Measurements from ENCODE around the gene DNAI2.
"Not testable (repeated sequence)": the region's sequence is repeated elsewhere in the genome, so short reads cannot be mapped to it uniquely, and the experiment has no call there.

The DNAI2 gene

GRCh38 chr17:74279617-74280016 lies 5.6 kb downstream of the DNAI2 start:
- DNase-seq, result not testable (repeated sequence)

- peak in 3 of 4 experiments; percentile 15 to 46 (median 41) for DNase-seq
Measured at GRCh38 chr17:74280093-74280513, 6.1 kb downstream of the DNAI2 start.

- no peak for DNase-seq
Measured at GRCh38 chr17:74281799-74282198, 7.8 kb downstream of the DNAI2 start.

DNA sequence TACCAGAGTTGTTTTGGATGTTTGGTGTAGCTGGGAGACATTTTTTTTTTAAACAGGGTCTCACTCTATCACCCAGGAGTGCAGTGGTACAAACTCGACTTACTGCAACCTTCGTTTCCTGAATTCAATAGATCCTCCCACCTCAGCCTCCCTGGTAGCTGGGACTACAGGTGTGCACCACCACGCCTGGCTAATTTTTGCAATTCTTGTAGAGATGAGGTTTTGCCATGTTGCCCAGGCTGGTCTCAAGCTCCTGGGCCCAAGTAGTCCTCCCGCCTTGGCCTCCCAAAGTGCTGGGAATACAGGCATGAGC lies 8.2 kb downstream of the DNAI2 start:
- not testable (repeated sequence) for DNase-seq

- DNase-seq, result peak in 1 of 4 experiments; percentile 20
Measured at GRCh38 chr17:74282587-74283370, 8.7 kb downstream of the DNAI2 start.

GRCh38 chr17:74283371-74283673 lies 9.3 kb downstream of the DNAI2 start:
- no peak for DNase-seq

DNA sequence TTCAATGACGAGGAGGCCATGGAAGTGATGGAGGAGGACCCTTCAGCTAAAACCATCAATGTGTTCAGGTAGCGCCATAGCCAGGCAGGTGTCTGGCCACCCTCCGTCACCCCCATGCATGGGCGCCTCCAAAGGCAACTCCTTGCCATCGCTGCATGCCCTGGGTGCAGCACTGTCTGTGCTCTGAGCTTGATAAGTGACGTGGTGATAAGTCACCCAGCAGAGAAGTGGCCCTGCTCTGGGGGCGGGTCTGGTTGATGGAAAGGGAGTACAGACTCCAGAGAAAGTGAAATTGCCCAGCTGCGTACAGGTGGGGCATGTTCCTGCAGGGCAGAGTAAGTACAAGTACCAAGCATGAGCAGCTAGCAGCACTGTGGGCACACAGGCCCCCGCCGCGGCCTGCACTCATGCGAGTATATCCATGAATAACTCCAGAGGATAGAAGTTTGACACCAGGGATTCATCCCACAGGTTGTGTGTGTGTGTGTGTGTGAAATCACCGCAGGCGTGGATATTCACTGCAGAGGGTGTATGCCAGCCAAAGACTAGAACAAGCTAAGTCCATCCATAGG lies 13.1 kb downstream of the DNAI2 start:
- no peak for DNase-seq

GRCh38 chr17:74288785-74289184 lies 14.8 kb downstream of the DNAI2 start:
- DNase-seq, result no peak

DNA sequence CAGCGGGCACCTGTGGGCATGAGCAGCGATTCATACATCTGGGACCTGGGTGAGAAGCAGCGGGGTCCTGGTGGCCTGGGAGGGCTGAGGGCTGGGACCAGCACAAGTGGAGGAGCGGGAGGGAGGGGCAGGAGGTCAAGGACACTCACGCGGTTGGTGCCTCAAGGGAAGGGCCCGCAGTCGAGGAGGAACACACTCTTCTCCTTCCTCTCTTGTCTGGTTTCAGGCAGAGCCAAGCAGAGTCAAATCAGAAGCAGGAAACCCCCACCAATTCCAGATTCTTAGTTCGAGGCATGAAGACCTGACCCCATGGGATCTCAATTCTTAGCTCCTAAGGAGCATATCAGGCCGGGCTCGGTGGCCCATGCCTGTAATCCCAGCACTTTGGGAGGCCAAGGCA lies 15.7 kb downstream of the DNAI2 start:
- no peak for DNase-seq

GRCh38 chr17:74290340-74290739 lies 16.3 kb downstream of the DNAI2 start:
- no peak for DNase-seq

GRCh38 chr17:74292495-74292894 lies 18.5 kb downstream of the DNAI2 start:
- no peak for DNase-seq

DNA sequence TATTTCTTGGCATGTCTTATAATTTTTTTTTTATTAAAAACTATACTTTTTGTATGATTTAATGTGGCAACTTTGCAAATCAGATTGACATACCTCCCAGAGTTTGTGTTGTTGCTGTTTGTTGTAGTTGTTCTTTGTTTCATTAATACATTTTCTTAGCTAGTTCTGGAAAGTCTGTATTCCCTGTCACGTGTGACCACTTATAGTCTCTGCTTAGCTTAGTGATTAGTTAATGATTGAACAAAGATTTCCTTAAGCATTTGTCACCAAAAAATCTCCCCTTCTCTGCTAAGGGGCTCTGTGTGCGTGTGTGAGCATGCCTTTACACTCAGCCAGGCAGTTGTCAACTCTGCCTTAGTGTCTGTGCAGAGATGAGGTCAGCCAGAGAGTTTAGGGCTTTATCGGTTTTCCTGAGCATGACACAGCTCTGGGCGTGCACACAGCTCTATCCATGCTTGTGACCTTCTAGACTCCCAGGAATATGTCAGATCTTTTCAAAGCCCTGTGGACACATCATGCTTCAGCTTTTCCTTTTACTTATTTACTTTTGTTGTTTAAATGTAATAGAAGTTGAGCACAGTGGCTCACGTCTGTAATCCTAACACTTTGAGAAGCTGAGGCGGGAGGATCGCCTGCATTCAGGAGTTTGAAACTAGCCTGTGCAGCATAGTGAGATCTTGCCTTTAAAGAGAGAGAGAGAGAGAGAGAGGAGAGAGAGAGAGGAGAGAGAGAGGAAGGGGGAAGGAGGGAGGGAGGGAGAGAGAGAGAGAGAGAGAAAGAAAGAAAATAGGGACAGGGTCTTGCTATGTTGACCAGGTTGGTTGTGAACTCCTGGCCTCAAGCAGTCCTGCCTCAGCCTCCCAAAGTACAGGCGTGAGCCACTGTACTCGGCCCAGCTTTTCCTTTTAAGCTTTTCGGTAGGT lies 21.9 kb downstream of the DNAI2 start:
- no peak for DNase-seq

DNA sequence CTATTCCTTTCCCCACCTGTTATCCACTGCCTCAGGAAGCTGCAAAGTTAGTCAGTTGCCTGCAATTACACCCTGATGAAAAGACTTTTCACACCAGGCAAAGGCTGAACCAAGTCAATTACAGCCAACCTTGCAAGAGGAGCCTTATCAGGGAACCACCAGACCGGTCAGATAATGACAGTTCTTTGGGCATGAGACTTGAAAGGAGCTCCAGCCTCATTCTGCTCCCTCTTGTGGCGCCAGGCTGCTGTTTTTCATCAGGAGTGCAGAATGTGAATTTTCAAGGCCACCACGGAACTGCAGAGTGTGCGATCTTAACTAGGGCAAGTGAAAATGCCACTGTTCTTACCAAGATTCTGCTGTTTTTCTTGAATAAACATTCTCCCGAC lies 22.5 kb downstream of the DNAI2 start:
- DNase-seq, result no peak

DNA sequence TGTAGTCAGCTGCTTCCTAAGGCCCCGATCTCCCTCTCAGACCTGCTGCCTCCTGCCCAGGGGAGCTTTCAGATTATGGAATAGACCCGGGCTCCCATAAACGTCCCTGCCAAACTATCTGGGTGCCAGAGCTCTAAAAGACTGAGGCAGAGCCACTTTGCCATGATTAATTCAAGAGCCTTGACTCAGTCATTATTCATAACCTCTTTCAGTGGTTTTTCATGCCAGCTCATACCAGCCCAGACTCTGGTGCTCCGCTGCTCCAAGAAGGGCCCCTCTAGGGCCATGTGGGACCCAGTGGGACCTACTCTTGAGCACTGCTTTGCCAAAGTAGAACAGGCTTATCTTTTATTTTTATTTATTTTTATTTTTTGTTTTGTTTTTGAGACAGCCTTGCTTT lies 23.9 kb downstream of the DNAI2 start:
- no peak for DNase-seq

- no peak for DNase-seq
Measured at GRCh38 chr17:74298778-74299177, 24.7 kb downstream of the DNAI2 start.

DNA sequence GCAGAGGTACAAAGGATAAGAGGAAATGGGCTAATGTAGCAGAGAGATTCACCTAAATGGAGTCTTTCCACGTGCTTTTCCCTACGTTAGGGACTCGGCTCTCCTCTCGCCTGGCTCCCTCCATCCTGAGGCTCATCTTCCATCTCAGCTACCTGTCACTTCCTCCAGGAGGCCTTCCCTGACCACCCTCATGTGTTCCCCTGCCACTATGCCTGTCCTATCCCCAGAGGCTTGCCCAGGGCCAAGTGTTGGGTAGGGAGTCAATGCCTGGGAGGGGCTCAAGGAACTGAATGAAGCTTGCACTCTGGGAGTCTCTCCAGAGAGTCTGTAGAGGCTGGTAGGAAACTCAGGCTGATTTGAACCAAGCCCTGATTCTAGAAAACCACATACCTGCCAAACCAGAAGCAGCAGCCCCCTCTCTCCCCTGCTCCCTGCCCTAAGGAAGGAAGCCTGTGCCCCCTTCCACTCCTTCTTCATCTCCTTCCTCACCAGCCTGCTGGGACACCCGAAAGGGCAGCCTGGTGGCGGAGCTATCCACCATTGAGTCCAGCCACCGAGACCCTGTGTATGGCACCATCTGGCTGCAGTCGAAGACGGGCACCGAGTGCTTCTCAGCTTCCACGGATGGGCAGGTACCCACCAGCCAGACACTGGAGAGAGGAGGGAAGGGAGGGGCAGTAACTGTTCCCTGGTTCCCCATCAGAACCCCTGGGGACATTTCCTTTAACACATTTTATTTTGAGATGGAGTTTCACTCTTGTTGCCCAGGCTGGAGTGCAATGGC lies 25.4 kb downstream of the DNAI2 start:
- DNase-seq, result no peak

GRCh38 chr17:74303305-74303704 lies 29.3 kb downstream of the DNAI2 start:
- DNase-seq, result no peak

- DNase-seq, result no peak
Measured at GRCh38 chr17:74304184-74304583, 30.1 kb downstream of the DNAI2 start.

DNA sequence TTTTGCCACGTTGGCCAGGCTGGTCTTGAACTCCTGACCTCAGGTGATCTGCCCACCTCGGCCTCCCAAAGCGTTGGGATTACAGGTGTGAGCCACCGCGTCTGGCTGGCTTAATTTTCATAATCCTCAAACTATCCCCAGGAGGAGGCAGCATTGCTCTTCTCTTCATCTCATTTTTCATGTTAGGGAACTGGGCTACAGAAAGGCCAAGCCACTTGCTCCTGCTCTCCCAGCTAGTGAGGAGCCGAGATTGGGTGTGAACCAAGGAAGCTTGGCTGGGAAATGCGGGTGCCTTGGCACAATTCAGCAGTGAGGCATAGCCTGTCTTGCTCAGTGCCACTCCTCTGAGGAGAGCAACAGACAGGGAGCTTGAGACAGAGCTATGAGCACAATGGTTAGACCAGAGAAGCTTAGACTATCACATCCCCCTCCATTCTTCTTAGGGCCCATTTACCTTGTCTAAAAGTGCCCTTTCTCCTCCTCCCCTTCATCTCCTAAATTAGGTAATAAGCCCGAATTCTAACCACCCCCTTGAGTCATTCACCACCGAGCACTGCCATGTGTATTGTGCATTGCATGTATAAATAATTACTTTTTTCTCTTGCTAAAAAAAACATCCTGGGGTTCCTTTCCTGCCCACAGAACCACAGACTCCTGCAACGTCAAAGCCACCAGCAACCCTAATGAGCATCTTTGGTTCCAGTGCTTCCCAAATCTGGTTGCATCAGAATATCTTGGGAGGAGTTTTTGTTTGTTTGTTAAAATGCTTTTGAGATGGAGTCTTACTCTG lies 32.0 kb downstream of the DNAI2 start:
- DNase-seq, result no peak

DNA sequence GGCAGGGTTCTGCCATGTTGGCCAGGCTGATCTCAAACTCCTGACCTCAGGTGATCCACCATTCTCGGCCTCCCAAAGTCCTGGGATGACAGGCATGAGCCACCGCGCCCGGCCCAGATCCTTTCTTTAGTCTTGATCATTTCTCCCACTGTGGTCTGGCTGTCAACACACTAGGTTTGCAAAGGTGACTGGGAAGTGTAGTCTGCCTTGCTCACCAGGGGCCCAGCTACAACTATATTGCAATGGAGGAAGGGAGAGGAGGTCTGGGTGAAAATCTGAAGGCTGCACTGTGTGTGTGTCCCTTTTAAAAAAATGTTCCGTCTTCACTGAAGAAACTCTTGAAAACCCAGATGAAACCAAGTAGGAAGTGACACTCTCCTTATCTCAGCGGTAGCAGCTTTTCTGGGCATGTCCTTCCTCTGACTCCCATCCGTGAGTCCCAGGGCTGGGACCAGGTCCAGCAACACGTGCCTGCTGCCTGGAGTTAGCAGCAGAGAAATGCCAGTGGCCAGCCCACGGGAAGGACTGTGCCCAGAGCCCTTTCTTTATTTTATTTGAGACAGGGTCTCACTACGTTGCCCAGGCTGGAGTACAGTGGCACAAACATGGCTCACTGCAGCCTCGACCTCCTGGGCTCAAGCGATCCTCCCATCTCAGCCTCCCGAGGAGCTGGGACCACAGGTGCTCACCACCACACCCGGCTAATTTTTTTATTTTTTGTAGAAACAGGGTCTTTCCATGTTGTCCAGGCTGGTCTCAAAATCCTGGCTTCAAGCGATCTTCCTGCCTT lies 34.1 kb downstream of the DNAI2 start:
- no peak for DNase-seq

DNA sequence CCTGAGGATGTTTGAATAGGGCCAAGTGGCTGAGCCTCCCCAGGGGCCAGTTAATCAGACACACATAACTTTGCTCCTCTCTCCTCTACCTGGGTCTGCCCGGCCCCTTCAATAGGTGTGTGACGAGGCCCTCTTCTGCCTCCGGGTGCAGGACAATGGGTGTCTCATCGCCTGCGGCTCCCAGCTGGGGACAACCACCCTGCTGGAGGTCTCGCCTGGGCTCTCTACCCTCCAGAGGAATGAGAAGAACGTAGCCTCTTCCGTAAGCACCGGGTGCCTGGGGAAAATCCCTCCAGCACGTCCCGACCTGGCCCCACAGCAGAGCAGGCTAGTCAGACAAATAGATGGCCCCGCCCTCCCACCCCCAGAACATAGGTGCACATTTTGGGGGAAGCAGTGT lies 35.9 kb downstream of the DNAI2 start:
- DNase-seq, result no peak

DNA sequence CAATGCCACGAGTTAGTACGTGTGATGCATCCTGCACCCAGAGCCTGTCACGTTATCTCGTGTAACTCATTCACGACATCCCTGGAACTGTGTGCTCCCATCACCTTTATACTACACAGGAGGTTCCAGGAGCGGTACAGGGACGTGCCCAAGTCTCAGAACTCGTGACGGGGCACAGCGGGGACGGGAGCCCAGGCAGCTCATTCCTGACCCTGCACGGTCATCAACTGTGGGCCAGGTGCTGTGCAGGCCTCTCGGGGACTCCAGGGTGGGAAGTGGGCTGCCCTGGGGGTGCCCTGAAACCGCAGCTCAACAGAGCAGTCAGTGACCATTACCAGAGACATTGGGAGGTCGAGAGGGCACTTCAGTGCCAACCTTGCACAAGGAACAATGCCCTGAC lies 40.8 kb downstream of the DNAI2 start:
- DNase-seq, result no peak
